H9 (cell line): ENCODE measurements around the gene TAAR2. TPM values are rescaled to one million over a fixed set of nuclear protein-coding genes. Genes with fewer than 3 reads are reported as not detected.

Experiments used
- DNase-seq: peaks from one replicate; pipeline ENCODE4 v3.0.0-alpha.2; 2017
- H2AFZ ChIP-seq: one replicate; pipeline ENCODE4 v1.6.1; 2013; ENCODE audit warnings: mild to moderate bottlenecking, low read length, control low read depth, moderate library complexity
- H2AK5ac ChIP-seq: 2 replicates; pipeline ENCODE4 v1.6.1; 2013; ENCODE audit warnings: low read length, control low read depth, mixed read lengths; ENCODE audit not compliant: insufficient read length
- H2BK120ac ChIP-seq: one replicate; pipeline ENCODE4 v1.6.1; 2013; ENCODE audit warnings: low read depth, mild to moderate bottlenecking, low read length, control low read depth, inconsistent platforms; ENCODE audit not compliant: poor library complexity, severe bottlenecking
- H2BK12ac ChIP-seq: 2 replicates; pipeline ENCODE4 v1.6.1; 2013; ENCODE audit warnings: low read length, control low read depth, mixed read lengths, low read depth; ENCODE audit not compliant: insufficient read length
- H2BK15ac ChIP-seq: 2 replicates; pipeline ENCODE4 v1.6.1; 2013; ENCODE audit warnings: low read depth, low read length, control low read depth
- H2BK20ac ChIP-seq: one replicate; pipeline ENCODE4 v1.6.1; 2013; ENCODE audit warnings: low read depth, mild to moderate bottlenecking, low read length, control low read depth, inconsistent platforms; ENCODE audit not compliant: poor library complexity, severe bottlenecking
- H2BK5ac ChIP-seq: 2 replicates; pipeline ENCODE4 v1.6.1; 2013; ENCODE audit warnings: low read length, control low read depth, mixed read lengths; ENCODE audit not compliant: insufficient read length
- H3K14ac ChIP-seq: 2 replicates; pipeline ENCODE4 v1.6.1; 2013; ENCODE audit warnings: low read length, control low read depth; ENCODE audit not compliant: insufficient read depth
- H3K18ac ChIP-seq: 2 replicates; pipeline ENCODE4 v1.6.1; 2013; ENCODE audit warnings: low read depth, mild to moderate bottlenecking, mixed read lengths, low read length, control low read depth; ENCODE audit not compliant: insufficient read length
- H3K23ac ChIP-seq: 2 replicates; pipeline ENCODE4 v1.6.1; 2013; ENCODE audit warnings: low read length, control low read depth, mixed read lengths, low read depth; ENCODE audit not compliant: insufficient read length
- H3K23me2 ChIP-seq: 2 replicates; pipeline ENCODE4 v1.6.1; 2013; ENCODE audit warnings: low read depth, mild to moderate bottlenecking, mixed read lengths, low read length, control low read depth; ENCODE audit not compliant: insufficient read length, poor library complexity, severe bottlenecking
- H3K27ac ChIP-seq: 2 replicates; pipeline ENCODE4 v1.5.1; 2013; ENCODE audit warnings: low read length, control low read depth, mixed read lengths, low read depth; ENCODE audit not compliant: insufficient read length
- H3K27me3 ChIP-seq: 2 replicates; pipeline ENCODE4 v1.6.1; 2013; ENCODE audit warnings: low read length, control low read depth, inconsistent platforms; ENCODE audit not compliant: insufficient read depth
- H3K4ac ChIP-seq: 2 replicates; pipeline ENCODE4 v1.6.1; 2013; ENCODE audit warnings: low read depth, mild to moderate bottlenecking, control low read depth, inconsistent platforms, low read length, moderate library complexity
- H3K4me1 ChIP-seq: 2 replicates; pipeline ENCODE4 v1.6.1; 2013; ENCODE audit warnings: low read length, control low read depth, inconsistent platforms; ENCODE audit not compliant: insufficient read depth
- H3K4me2 ChIP-seq: 2 replicates; pipeline ENCODE4 v1.6.1; 2013; ENCODE audit warnings: low read length, control low read depth, mixed read lengths; ENCODE audit not compliant: insufficient read length, insufficient read depth
- H3K56ac ChIP-seq: 2 replicates; pipeline ENCODE4 v1.6.1; 2013; ENCODE audit warnings: low read depth, mild to moderate bottlenecking, mixed read lengths, low read length, control low read depth; ENCODE audit not compliant: insufficient read length
- H3K79me1 ChIP-seq: 2 replicates; pipeline ENCODE4 v1.6.1; 2013; ENCODE audit warnings: low read depth, mild to moderate bottlenecking, moderate library complexity, low read length, control low read depth, inconsistent platforms; ENCODE audit not compliant: insufficient read depth, poor library complexity, severe bottlenecking
- H3K79me2 ChIP-seq: 2 replicates; pipeline ENCODE4 v1.6.1; 2013; ENCODE audit warnings: low read length, control low read depth, inconsistent platforms; ENCODE audit not compliant: insufficient read depth
- H3K9ac ChIP-seq: 2 replicates; pipeline ENCODE4 v1.6.1; 2013; ENCODE audit warnings: low read length, control low read depth, mixed read lengths; ENCODE audit not compliant: insufficient read length; ENCODE audit errors: extremely low read depth
- H3K9me3 ChIP-seq: one replicate; pipeline ENCODE4 v1.6.1; 2013; ENCODE audit warnings: low read depth, low read length, inconsistent platforms; ENCODE audit not compliant: control insufficient read depth
- H3T11ph ChIP-seq: one replicate; pipeline ENCODE4 v1.6.1; 2013; ENCODE audit warnings: mild to moderate bottlenecking, low read length, control low read depth, inconsistent platforms
- H4K20me1 ChIP-seq: one replicate; pipeline ENCODE4 v1.6.1; 2013; ENCODE audit not compliant: control insufficient read depth, insufficient read length, insufficient read depth
- H4K5ac ChIP-seq: 2 replicates; pipeline ENCODE4 v1.6.1; 2013; ENCODE audit warnings: low read depth, mild to moderate bottlenecking, mixed read lengths, low read length, control low read depth; ENCODE audit not compliant: insufficient read length
- H4K8ac ChIP-seq: replicated peaks from 2 replicates; pipeline ENCODE4 v1.6.1; 2013; ENCODE audit warnings: low read length, control low read depth, mixed read lengths, low read depth; ENCODE audit not compliant: insufficient read length
- H4K91ac ChIP-seq: 2 replicates; pipeline ENCODE4 v1.6.1; 2013; ENCODE audit warnings: low read depth, mild to moderate bottlenecking, moderate library complexity, mixed read lengths, low read length, control low read depth; ENCODE audit not compliant: insufficient read length
- H3K27ac Mint-ChIP-seq, 3 experiments: 2 replicates in 2 of 3; 3 replicates in 1 of 3; pipeline ENCODE4 v1.8.0; 2020 to 2021; ENCODE audit warnings: mixed read lengths in 3 of 3, mild to moderate bottlenecking in 1 of 3, moderate library complexity in 1 of 3
- H3K27me3 Mint-ChIP-seq: 2 replicates; pipeline ENCODE4 v1.8.0; 2021; ENCODE audit warnings: low read depth, mild to moderate bottlenecking, moderate library complexity, mixed read lengths
- H3K36me3 Mint-ChIP-seq, 3 experiments: 2 replicates in 2 of 3; 3 replicates in 1 of 3; pipeline ENCODE4 v1.8.0; 2020 to 2021; ENCODE audit warnings: low read depth in 3 of 3, mixed read lengths in 3 of 3; ENCODE audit not compliant: insufficient read depth in 1 of 3
- H3K4me1 Mint-ChIP-seq, 2 experiments: 2 replicates each; pipeline ENCODE4 v1.8.0; 2020; ENCODE audit warnings: mixed read lengths in 2 of 2
- H3K4me3 Mint-ChIP-seq, 2 experiments: 2 replicates in 1 of 2; 3 replicates in 1 of 2; pipeline ENCODE4 v1.8.0; 2020 to 2021; ENCODE audit warnings: mild to moderate bottlenecking in 2 of 2, mixed read lengths in 2 of 2, moderate library complexity in 1 of 2
- H3K9me3 Mint-ChIP-seq, 2 experiments: 2 replicates in 1 of 2; 3 replicates in 1 of 2; pipeline ENCODE4 v1.8.0; 2020; ENCODE audit warnings: mild to moderate bottlenecking in 2 of 2, mixed read lengths in 2 of 2, moderate library complexity in 1 of 2
- CTCF ChIP-seq: fragments of 200-600 bp; sonication (generic); conservative IDR thresholded peaks from 3 replicates; pipeline ENCODE4 v1.8.0; 2021; ENCODE audit warnings: antibody characterized with exemption, mild to moderate bottlenecking
- WGBS: extraction: QIAGEN DNeasy Blood & Tissue Kit; methylation state at CpG from one replicate; pipeline ENCODE4 v1.1.7; 2013; ENCODE audit warnings: missing lambda C conversion rate, low lambda C conversion rate, mixed read lengths; ENCODE audit not compliant: insufficient read length; ENCODE audit errors: extremely low coverage; 5-methylcytosine and 5-hydroxymethylcytosine counted together
- total RNA-seq: library from RNA; stranded (reverse); gene quantifications from 2 replicates; pipeline ENCODE4 v1.2.1, GENCODE V29; 2021

TAAR2 gene
- total RNA-seq, 1 experiment from 2014 or later, result not detected

- no peak within 1 kb of the TSS for H2BK20ac ChIP-seq
- H3K4me1 ChIP-seq, result no peaks in the 10 kb centered on the region
- H3K23ac ChIP-seq, result no peak within 1 kb of the TSS
- no peak within 1 kb of the TSS for H4K8ac ChIP-seq
- no peak within 1 kb of the TSS for H2BK5ac ChIP-seq
- H3K9ac ChIP-seq, result no peak within 1 kb of the TSS
- no peak within 1 kb of the TSS for H2BK12ac ChIP-seq
- H3K79me2 ChIP-seq, result no peaks in the 10 kb centered on the region
- no peak within 1 kb of the TSS for H2AFZ ChIP-seq
- no peaks in the 10 kb centered on the region; a peak in 1 of 5 replicates for H3K9me3 Mint-ChIP-seq
- DNase-seq, result no peak
- no peak within 1 kb of the TSS for H3K27ac ChIP-seq
- H3K56ac ChIP-seq, result no peak within 1 kb of the TSS
- H3K27ac Mint-ChIP-seq, result peak within 1 kb of the TSS in 1 of 3 experiments; percentile 72; a peak in 1 of 7 replicates
- no peaks in the 10 kb centered on the region for H3K79me1 ChIP-seq
- H3K4me1 Mint-ChIP-seq, result peaks cover 0 to 2% of the 10 kb centered on the region in 2 experiments; a peak in 2 of 4 replicates
- WGBS, result no CpG with 5 or more reads among the region's 3 CpGs
- no peak within 1 kb of the TSS for H4K5ac ChIP-seq
- H3K9me3 ChIP-seq, result no peaks in the 10 kb centered on the region
- H3K27me3 Mint-ChIP-seq, result no peaks in the 10 kb centered on the region
- H3K4me2 ChIP-seq, result no peak within 1 kb of the TSS
- no peak for TF ChIP-seq CTCF
- H4K91ac ChIP-seq, result no peak within 1 kb of the TSS
- no peak within 1 kb of the TSS for H3K4ac ChIP-seq
- no peak within 1 kb of the TSS for H3T11ph ChIP-seq
- H2AK5ac ChIP-seq, result no peak within 1 kb of the TSS
- H3K18ac ChIP-seq, result no peak within 1 kb of the TSS
- no peaks in the 10 kb centered on the region for H3K36me3 Mint-ChIP-seq
- H2BK120ac ChIP-seq, result no peak within 1 kb of the TSS
- no peak within 1 kb of the TSS for H3K4me3 Mint-ChIP-seq
- no peak within 1 kb of the TSS for H3K14ac ChIP-seq
- H3K27me3 ChIP-seq, result no peaks in the 10 kb centered on the region
- H3K23me2 ChIP-seq, result no peaks in the 10 kb centered on the region
- H2BK15ac ChIP-seq, result no peak within 1 kb of the TSS
- no peaks in the 10 kb centered on the region for H4K20me1 ChIP-seq
Observed at GRCh38 chr6:132659082-132659481, 35.0 kb upstream of the TAAR2 start, which contains the start of gene TAAR1. Gene TAAR1 (minus strand): TSS chr6:132659182. CDS start chr6:132646003, 13,179 bp downstream.
